ENCODE results near the gene GPR35. TPM values are rescaled to one million over a fixed set of nuclear protein-coding genes. Genes with fewer than 3 reads are reported as not detected.

GPR35 gene
- total and polyA plus RNA-seq, 5 donors: 0.53 to 1.4 (median 0.84) TPM

GRCh38 chr2:240589850-240590525 lies 35.3 kb upstream of the GPR35 start:
- no peak for ATAC-seq
- H3K4me1 ChIP-seq (ENCODE audit: control insufficient read depth, insufficient read depth, low read length): peaks cover 9% of the 10 kb centered on the region
- 75% methylated on average over 16 of the region's 16 CpGs for WGBS
- no peaks in the 10 kb centered on the region for H3K9me3 ChIP-seq (ENCODE audit: control insufficient read depth, low read length)
- peak in 2 of 3 donors; percentile 8 to 41 for DNase-seq
- H3K4me3 ChIP-seq (ENCODE audit: low read length): no peak overlapping the region
- no peaks in the 10 kb centered on the region for H3K27me3 ChIP-seq (ENCODE audit: control insufficient read depth, insufficient read depth)
- intact Hi-C loops (cut with DNase I): no loop called here
- no peak overlapping the region for H3K27ac ChIP-seq (ENCODE audit: low read length)

GRCh38 chr2:240590681-240591111 lies 34.6 kb upstream of the GPR35 start:
- H3K4me3 ChIP-seq (ENCODE audit: low read length): no peak overlapping the region
- 95% methylated on average over 21 of the region's 21 CpGs for WGBS
- no peaks in the 10 kb centered on the region for H3K9me3 ChIP-seq (ENCODE audit: control insufficient read depth, low read length)
- H3K4me1 ChIP-seq (ENCODE audit: control insufficient read depth, insufficient read depth, low read length): peaks cover 6% of the 10 kb centered on the region
- DNase-seq (peak; percentile 15 to 53 (median 38)), ATAC-seq (no peak)
- no peak overlapping the region for H3K27ac ChIP-seq (ENCODE audit: low read length)
- no peaks in the 10 kb centered on the region for H3K27me3 ChIP-seq (ENCODE audit: control insufficient read depth, insufficient read depth)
- intact Hi-C loops (cut with DNase I): no loop called here

- intact Hi-C loops (cut with DNase I): no loop called here
- Histone ChIP-seq H3K4me3 (ENCODE audit: low read length) (no peak overlapping the region), H3K9me3 (ENCODE audit: control insufficient read depth, low read length) (no peaks in the 10 kb centered on the region), H3K27me3 (ENCODE audit: control insufficient read depth, insufficient read depth) (no peaks in the 10 kb centered on the region), H3K4me1 (ENCODE audit: control insufficient read depth, insufficient read depth, low read length) (peaks cover 6% of the 10 kb centered on the region), H3K27ac (ENCODE audit: low read length) (no peak overlapping the region)
- WGBS: 83% methylated on average over 6 of the region's 6 CpGs
- DNase-seq (peak in 1 of 3 donors; percentile 8), ATAC-seq (no peak)
Measured at GRCh38 chr2:240591226-240591625, 34.1 kb upstream of the GPR35 start.

- H3K4me3 ChIP-seq (ENCODE audit: low read length): no peak overlapping the region
- intact Hi-C loops (cut with DNase I): no loop called here
- H3K27ac ChIP-seq (ENCODE audit: low read length): no peak overlapping the region
- H3K4me1 ChIP-seq (ENCODE audit: control insufficient read depth, insufficient read depth, low read length): peaks cover 6% of the 10 kb centered on the region
- ATAC-seq (no peak), DNase-seq (peak in 1 of 3 donors; percentile 26)
- H3K27me3 ChIP-seq (ENCODE audit: control insufficient read depth, insufficient read depth): no peaks in the 10 kb centered on the region
- H3K9me3 ChIP-seq (ENCODE audit: control insufficient read depth, low read length): no peaks in the 10 kb centered on the region
- WGBS: 94% methylated on average over 13 of the region's 13 CpGs
Measured at GRCh38 chr2:240591784-240592183, 33.5 kb upstream of the GPR35 start.

GRCh38 chr2:240593026-240593702 lies 32.1 kb upstream of the GPR35 start:
- DNase-seq: peak; percentile 17 to 76 (median 60)
- no peak overlapping the region for H3K4me3 ChIP-seq (ENCODE audit: low read length)
- 84% methylated on average over 20 of the region's 20 CpGs for WGBS
- peak overlapping the region; percentile 4 for H3K27ac ChIP-seq (ENCODE audit: low read length)
- intact Hi-C loops (cut with DNase I): no loop called here
- peak in 1 of 2 donors; percentile 5 for ATAC-seq
- H3K9me3 ChIP-seq (ENCODE audit: control insufficient read depth, low read length): no peaks in the 10 kb centered on the region
- H3K27me3 ChIP-seq (ENCODE audit: control insufficient read depth, insufficient read depth): no peaks in the 10 kb centered on the region
- no peaks in the 10 kb centered on the region for H3K4me1 ChIP-seq (ENCODE audit: control insufficient read depth, insufficient read depth, low read length)

GRCh38 chr2:240593703-240594451 lies 31.4 kb upstream of the GPR35 start:
- Histone ChIP-seq H3K27ac (ENCODE audit: low read length) (peak overlapping the region; percentile 27), H3K27me3 (ENCODE audit: control insufficient read depth, insufficient read depth) (no peaks in the 10 kb centered on the region), H3K4me1 (ENCODE audit: control insufficient read depth, insufficient read depth, low read length) (no peaks in the 10 kb centered on the region), H3K9me3 (ENCODE audit: control insufficient read depth, low read length) (no peaks in the 10 kb centered on the region), H3K4me3 (ENCODE audit: low read length) (no peak overlapping the region)
- ATAC-seq (peak; percentile 43 to 53), DNase-seq (peak; percentile 20 to 83 (median 79))
- intact Hi-C loops (cut with DNase I): no loop called here
- 63% methylated on average over 19 of the region's 19 CpGs for WGBS

- Histone ChIP-seq H3K4me3 (ENCODE audit: low read length) (no peak overlapping the region), H3K4me1 (ENCODE audit: control insufficient read depth, insufficient read depth, low read length) (no peaks in the 10 kb centered on the region), H3K27me3 (ENCODE audit: control insufficient read depth, insufficient read depth) (no peaks in the 10 kb centered on the region), H3K9me3 (ENCODE audit: control insufficient read depth, low read length) (no peaks in the 10 kb centered on the region), H3K27ac (ENCODE audit: low read length) (peak overlapping the region; percentile 27)
- intact Hi-C loops (cut with DNase I): no loop called here
- ATAC-seq (no peak), DNase-seq (peak; percentile 23 to 67 (median 51))
- WGBS: 77% methylated on average over 34 of the region's 34 CpGs
Measured at GRCh38 chr2:240594511-240595380, 30.5 kb upstream of the GPR35 start.

GRCh38 chr2:240595381-240596079 lies 29.8 kb upstream of the GPR35 start:
- Histone ChIP-seq H3K27me3 (ENCODE audit: control insufficient read depth, insufficient read depth) (no peaks in the 10 kb centered on the region), H3K27ac (ENCODE audit: low read length) (peak overlapping the region; percentile 48), H3K4me1 (ENCODE audit: control insufficient read depth, insufficient read depth, low read length) (no peaks in the 10 kb centered on the region), H3K9me3 (ENCODE audit: control insufficient read depth, low read length) (no peaks in the 10 kb centered on the region), H3K4me3 (ENCODE audit: low read length) (no peak overlapping the region)
- ATAC-seq (peak in 1 of 2 donors; percentile 0), DNase-seq (peak; percentile 17 to 58 (median 50))
- WGBS: 57% methylated on average over 18 of the region's 18 CpGs
- intact Hi-C loops (cut with DNase I): no loop called here

- Histone ChIP-seq H3K27me3 (ENCODE audit: control insufficient read depth, insufficient read depth) (no peaks in the 10 kb centered on the region), H3K4me3 (ENCODE audit: low read length) (no peak overlapping the region), H3K4me1 (ENCODE audit: control insufficient read depth, insufficient read depth, low read length) (no peaks in the 10 kb centered on the region), H3K9me3 (ENCODE audit: control insufficient read depth, low read length) (no peaks in the 10 kb centered on the region), H3K27ac (ENCODE audit: low read length) (peak overlapping the region; percentile 48)
- DNase-seq: peak; percentile 18 to 76 (median 65)
- intact Hi-C loops (cut with DNase I): no loop called here
- ATAC-seq: peak; percentile 2 to 27
- WGBS: 71% methylated on average over 17 of the region's 17 CpGs
Measured at GRCh38 chr2:240596080-240596460, 29.2 kb upstream of the GPR35 start.

- no peak overlapping the region for H3K4me3 ChIP-seq (ENCODE audit: low read length)
- WGBS: 61% methylated on average over 23 of the region's 23 CpGs
- intact Hi-C loops (cut with DNase I): no loop called here
Measured at GRCh38 chr2:240596491-240596931, 28.8 kb upstream of the GPR35 start.

More at GRCh38 chr2:240596491-240596931, 28.8 kb upstream of the GPR35 start:
- ATAC-seq (peak; percentile 44 to 58), DNase-seq (peak; percentile 73 to 89 (median 85))
- Histone ChIP-seq H3K27me3 (ENCODE audit: control insufficient read depth, insufficient read depth) (no peaks in the 10 kb centered on the region), H3K9me3 (ENCODE audit: control insufficient read depth, low read length) (no peaks in the 10 kb centered on the region), H3K27ac (ENCODE audit: low read length) (peak overlapping the region; percentile 48), H3K4me1 (ENCODE audit: control insufficient read depth, insufficient read depth, low read length) (no peaks in the 10 kb centered on the region)
